Smooth muscle cell (in vitro differentiated cells): ENCODE data around the gene SAMD4A. TPM values are rescaled to one million over a fixed set of nuclear protein-coding genes. Genes with fewer than 3 reads are reported as not detected.

Experiments used
- DNase-seq: peaks from one replicate; lab custom pipeline; 2025; ENCODE audit not compliant: unreplicated experiment; lab: John Stamatoyannopoulos, UW
- H2AFZ ChIP-seq: fragments of 200-600 bp; sonication (generic); 2 replicates; pipeline ENCODE4 v1.6.0; 2016; ENCODE audit warnings: antibody characterized with exemption, low read depth, mild to moderate bottlenecking
- H3F3A ChIP-seq: fragments of 200-600 bp; sonication (generic); 2 replicates; pipeline ENCODE4 v1.6.0; 2017; ENCODE audit warnings: antibody characterized with exemption, low read depth
- H3K27ac ChIP-seq: fragments of 200-600 bp; sonication (generic); 2 replicates; pipeline ENCODE4 v1.5.1; 2016; ENCODE audit warnings: low read depth, mild to moderate bottlenecking
- H3K27me3 ChIP-seq: fragments of 200-600 bp; sonication (generic); 2 replicates; pipeline ENCODE4 v1.6.1; 2016; ENCODE audit warnings: low read depth, mild to moderate bottlenecking
- H3K36me3 ChIP-seq: fragments of 200-600 bp; sonication (generic); 2 replicates; pipeline ENCODE4 v1.5.1; 2016; ENCODE audit warnings: low read depth
- H3K4me1 ChIP-seq: fragments of 200-600 bp; sonication (generic); 2 replicates; pipeline ENCODE4 v1.5.1; 2016; ENCODE audit warnings: low read depth
- H3K4me2 ChIP-seq: fragments of 200-600 bp; sonication (generic); 2 replicates; pipeline ENCODE4 v1.6.0; 2016; ENCODE audit warnings: mild to moderate bottlenecking
- H3K4me3 ChIP-seq: fragments of 200-600 bp; sonication (generic); 2 replicates; pipeline ENCODE4 v1.5.1; 2016; ENCODE audit warnings: mild to moderate bottlenecking
- H3K79me2 ChIP-seq: fragments of 200-600 bp; sonication (generic); 2 replicates; pipeline ENCODE4 v1.6.0; 2016; ENCODE audit warnings: low read depth, mild to moderate bottlenecking
- H3K9ac ChIP-seq: fragments of 200-600 bp; sonication (generic); 2 replicates; pipeline ENCODE4 v1.6.0; 2016; ENCODE audit warnings: low read depth
- H3K9me3 ChIP-seq: fragments of 200-600 bp; sonication (generic); replicated peaks from 2 replicates; pipeline ENCODE4 v1.5.1; 2016; ENCODE audit warnings: low read depth
- H4K20me1 ChIP-seq: fragments of 200-600 bp; sonication (generic); 2 replicates; pipeline ENCODE4 v1.6.0; 2016; ENCODE audit warnings: low read depth
- WGBS: methylation state at CpG from one replicate; pipeline ENCODE4 v1.1.7; 2016; ENCODE audit warnings: low lambda C conversion rate; 5-methylcytosine and 5-hydroxymethylcytosine counted together
- polyA plus RNA-seq: library from polyadenylated mRNA; unstranded; fragments of >200 nt; fragmentation: Nextera tagmentation; extraction: Ambion mirVana; gene quantifications from 2 replicates; pipeline ENCODE4 v1.2.1, GENCODE V29; 2016
- total RNA-seq: library from RNA; depleted of rRNA; stranded (reverse); fragments of >200 nt; gene quantifications from 2 replicates; pipeline ENCODE4 v1.2.3, GENCODE V29; 2014
- TF ChIP-seq, protein P1 (sequence below): fragments of 200-600 bp; sonication (generic); IDR thresholded peaks from 2 replicates; pipeline ENCODE4 v1.5.1; 2017; ENCODE audit warnings: borderline replicate concordance, mild to moderate bottlenecking, antibody characterized with exemption; ENCODE audit not compliant: insufficient read depth, poor library complexity, severe bottlenecking

SAMD4A gene
- total and polyA plus RNA-seq, 2 experiments from 2014 or later: 9.2 to 36.7 TPM

DNA sequence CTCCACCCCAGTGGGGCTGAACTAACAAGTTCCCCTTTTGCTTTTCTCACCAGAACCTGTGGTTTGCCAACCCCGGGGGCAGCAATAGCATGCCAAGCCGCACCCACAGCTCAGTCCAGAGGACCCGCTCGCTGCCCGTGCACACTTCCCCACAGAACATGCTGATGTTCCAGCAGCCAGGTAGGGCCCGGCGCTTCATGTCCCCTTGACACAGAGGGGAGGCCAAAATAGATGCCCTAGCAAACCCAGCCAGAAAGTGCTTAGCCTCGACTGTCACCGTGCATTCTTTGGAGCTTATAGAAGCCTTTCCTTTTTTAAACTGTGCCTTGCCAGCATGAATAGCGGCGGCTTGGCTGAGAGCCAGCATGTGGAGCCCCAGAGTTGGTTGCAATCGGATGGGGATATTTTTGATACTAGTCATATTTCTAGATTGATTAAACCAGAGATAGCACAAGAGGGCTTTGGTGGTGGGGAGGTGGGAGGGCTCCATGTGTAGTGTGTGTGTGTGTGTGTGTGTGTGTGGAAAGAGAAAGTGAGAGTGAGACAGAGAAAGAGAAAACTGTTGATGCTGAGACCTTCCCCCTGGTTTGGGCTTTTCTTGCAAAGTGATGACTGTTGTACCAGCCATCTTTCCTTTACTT, 209.6 kb downstream of the SAMD4A start:
- TF ChIP-seq, protein P1, sequence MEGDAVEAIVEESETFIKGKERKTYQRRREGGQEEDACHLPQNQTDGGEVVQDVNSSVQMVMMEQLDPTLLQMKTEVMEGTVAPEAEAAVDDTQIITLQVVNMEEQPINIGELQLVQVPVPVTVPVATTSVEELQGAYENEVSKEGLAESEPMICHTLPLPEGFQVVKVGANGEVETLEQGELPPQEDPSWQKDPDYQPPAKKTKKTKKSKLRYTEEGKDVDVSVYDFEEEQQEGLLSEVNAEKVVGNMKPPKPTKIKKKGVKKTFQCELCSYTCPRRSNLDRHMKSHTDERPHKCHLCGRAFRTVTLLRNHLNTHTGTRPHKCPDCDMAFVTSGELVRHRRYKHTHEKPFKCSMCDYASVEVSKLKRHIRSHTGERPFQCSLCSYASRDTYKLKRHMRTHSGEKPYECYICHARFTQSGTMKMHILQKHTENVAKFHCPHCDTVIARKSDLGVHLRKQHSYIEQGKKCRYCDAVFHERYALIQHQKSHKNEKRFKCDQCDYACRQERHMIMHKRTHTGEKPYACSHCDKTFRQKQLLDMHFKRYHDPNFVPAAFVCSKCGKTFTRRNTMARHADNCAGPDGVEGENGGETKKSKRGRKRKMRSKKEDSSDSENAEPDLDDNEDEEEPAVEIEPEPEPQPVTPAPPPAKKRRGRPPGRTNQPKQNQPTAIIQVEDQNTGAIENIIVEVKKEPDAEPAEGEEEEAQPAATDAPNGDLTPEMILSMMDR: no peak
- Histone ChIP-seq H3K27ac (no peak overlapping the region), H3K4me3 (no peak overlapping the region), H3K36me3 (no peaks in the 10 kb centered on the region), H3K4me2 (no peak overlapping the region), H4K20me1 (peaks cover 16% of the 10 kb centered on the region), H3K4me1 (peaks cover 12% of the 10 kb centered on the region), H2AFZ (no peak overlapping the region), H3K9ac (no peak overlapping the region), H3K27me3 (no peaks in the 10 kb centered on the region), H3K79me2 (no peaks in the 10 kb centered on the region), H3K9me3 (no peaks in the 10 kb centered on the region), H3F3A (peaks cover 18% of the 10 kb centered on the region)
- WGBS: 95% methylated on average over 12 of the region's 12 CpGs
- DNase-seq: no peak

DNA sequence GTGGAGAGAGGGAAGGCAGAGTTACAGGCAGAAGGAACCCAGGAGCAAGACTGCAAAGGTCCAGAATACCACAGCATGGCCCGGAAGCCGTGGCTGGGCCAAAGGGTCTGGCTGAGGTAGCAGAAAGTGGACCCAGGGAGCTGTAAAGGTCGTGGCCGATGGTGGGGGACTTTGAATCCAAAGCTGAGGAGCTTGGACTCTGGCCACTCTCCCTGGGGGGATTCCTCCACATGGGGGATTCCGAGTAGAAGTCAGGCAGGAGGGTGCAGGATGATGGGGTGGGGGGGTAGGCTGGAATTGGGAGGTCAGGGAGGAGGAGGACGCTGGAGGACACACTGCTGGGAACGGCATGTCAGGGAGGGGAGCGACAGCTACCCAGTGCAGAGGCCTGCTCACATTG, 210.5 kb downstream of the SAMD4A start:
- H3K9ac ChIP-seq: no peak overlapping the region
- no peak overlapping the region for H3K4me2 ChIP-seq
- TF ChIP-seq, protein P1: no peak
- H3K27ac ChIP-seq: no peak overlapping the region
- 82% methylated on average over 6 of the region's 8 CpGs for WGBS
- peaks cover 9% of the 10 kb centered on the region for H3F3A ChIP-seq
- no peaks in the 10 kb centered on the region for H3K79me2 ChIP-seq
- H3K36me3 ChIP-seq: peaks cover 6% of the 10 kb centered on the region
- no peaks in the 10 kb centered on the region for H3K9me3 ChIP-seq
- H2AFZ ChIP-seq: no peak overlapping the region
- peaks cover 6% of the 10 kb centered on the region for H3K4me1 ChIP-seq
- H4K20me1 ChIP-seq: peaks cover 16% of the 10 kb centered on the region
- no peak overlapping the region for H3K4me3 ChIP-seq
- DNase-seq: no peak
- no peaks in the 10 kb centered on the region for H3K27me3 ChIP-seq

DNA sequence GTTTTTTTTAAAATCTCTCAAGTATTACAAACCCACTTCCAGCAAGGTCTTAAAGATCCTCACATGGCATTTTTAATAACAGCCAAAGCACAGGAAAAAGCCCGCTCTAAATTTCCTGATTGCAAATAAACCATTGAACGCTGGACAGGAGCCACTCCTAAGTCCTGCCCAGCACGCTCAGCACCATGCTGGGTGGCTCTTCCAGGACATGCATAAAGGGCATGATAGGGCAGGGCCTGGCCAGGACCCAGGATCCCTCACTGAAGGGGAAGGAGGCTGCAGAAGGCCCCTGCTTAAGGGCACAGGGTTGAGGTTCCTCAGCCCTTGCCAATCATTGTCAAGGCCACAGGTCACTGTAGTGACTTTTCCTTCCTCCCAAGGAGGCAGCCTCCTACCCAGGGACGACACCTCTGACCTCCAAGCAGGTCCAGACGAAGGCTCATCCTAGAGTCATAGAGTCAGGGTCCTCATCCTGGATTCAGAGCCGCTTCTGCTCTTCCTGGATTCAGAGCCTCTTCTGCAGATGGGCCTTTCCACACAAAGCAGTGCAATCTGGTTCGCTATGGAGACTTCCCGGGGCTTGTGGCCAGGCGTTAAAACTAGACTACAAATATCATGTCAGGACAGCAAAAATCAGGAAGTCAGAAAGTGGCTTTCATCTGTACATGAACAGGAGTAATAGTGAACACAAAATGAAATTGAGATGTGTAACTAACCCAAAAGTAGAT, 211.9 kb downstream of the SAMD4A start:
- H3K79me2 ChIP-seq: no peaks in the 10 kb centered on the region
- peaks cover 6% of the 10 kb centered on the region for H3K36me3 ChIP-seq
- 96% methylated on average over 9 of the region's 9 CpGs for WGBS
- no peak overlapping the region for H3K4me3 ChIP-seq
- peaks cover 13% of the 10 kb centered on the region for H4K20me1 ChIP-seq
- H3K9me3 ChIP-seq: no peaks in the 10 kb centered on the region
- DNase-seq: no peak
- no peak overlapping the region for H2AFZ ChIP-seq
- H3K27ac ChIP-seq: no peak overlapping the region
- H3K4me2 ChIP-seq: no peak overlapping the region
- H3K9ac ChIP-seq: no peak overlapping the region
- TF ChIP-seq, protein P1: no peak
- no peaks in the 10 kb centered on the region for H3K4me1 ChIP-seq
- H3F3A ChIP-seq: peaks cover under 1% of the 10 kb centered on the region
- H3K27me3 ChIP-seq: no peaks in the 10 kb centered on the region

DNA sequence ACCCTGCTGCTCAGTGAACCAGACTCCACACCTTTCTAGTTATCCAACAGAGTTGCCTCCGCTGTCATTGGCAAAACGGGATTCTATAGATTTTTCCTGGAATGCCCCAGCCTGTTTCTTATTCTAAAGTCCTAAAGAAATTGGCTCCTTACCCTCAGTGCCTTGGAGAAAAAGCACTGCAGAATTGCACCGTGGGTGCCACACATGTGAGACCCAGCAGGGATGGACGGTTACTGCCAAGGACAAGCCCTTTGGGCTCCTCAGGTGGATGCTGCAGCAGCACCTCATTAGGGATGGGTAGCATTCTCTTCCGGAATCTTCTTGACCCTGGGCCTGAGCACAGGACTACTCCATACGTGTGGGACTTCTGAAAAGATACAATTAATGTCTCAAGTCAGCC, 214.2 kb downstream of the SAMD4A start:
- H3K4me2 ChIP-seq: no peak overlapping the region
- H3K9ac ChIP-seq: no peak overlapping the region
- H3K79me2 ChIP-seq: no peaks in the 10 kb centered on the region
- H3K9me3 ChIP-seq: no peaks in the 10 kb centered on the region
- no peak overlapping the region for H3K27ac ChIP-seq
- no peak for DNase-seq
- H4K20me1 ChIP-seq: peaks cover 8% of the 10 kb centered on the region
- no peaks in the 10 kb centered on the region for H3K27me3 ChIP-seq
- no peaks in the 10 kb centered on the region for H3F3A ChIP-seq
- H3K36me3 ChIP-seq: peaks cover 6% of the 10 kb centered on the region
- TF ChIP-seq, protein P1: no peak
- H2AFZ ChIP-seq: no peak overlapping the region
- H3K4me1 ChIP-seq: no peaks in the 10 kb centered on the region
- WGBS: 96% methylated on average over 6 of the region's 6 CpGs
- no peak overlapping the region for H3K4me3 ChIP-seq
